Mesangial cell (primary cell): Measurements from ENCODE around the gene BCLAF3. TPM values are rescaled to one million over a fixed set of nuclear protein-coding genes. Genes with fewer than 3 reads are reported as not detected.

Experiments used
- total RNA-seq: library from RNA; depleted of rRNA; stranded (reverse); fragments of >200 nt; gene quantifications from 2 replicates; pipeline ENCODE4 v1.2.3, GENCODE V29; 2015

BCLAF3 gene
- 0.65 and 2.4 TPM in 2 replicates for total RNA-seq

GRCh38 chrX:19990556-19991349 is at the start of gene BCLAF3:
BCLAF3 (minus strand) TSS chrX:19991061; CDS start chrX:19970264, 20,797 bp downstream.

Other genes with a start within 250 kb of the BCLAF3 start
- gene SH3KBP1, start 103.5 kb downstream of the BCLAF3 start, total RNA-seq, result 10.8 and 20.7 TPM in 2 replicates
- gene MAP7D2, start 125.8 kb upstream of the BCLAF3 start, total RNA-seq, result 0.65 and 1.6 TPM in 2 replicates
- gene EIF1AX, start 150.8 kb upstream of the BCLAF3 start, total RNA-seq, result 16.9 and 29.2 TPM in 2 replicates